Trophoblast cell (in vitro differentiated cells and primary cell): ENCODE measurements around the gene TGM6.

Experiments used
- DNase-seq, 2 donors: peaks; one replicate each; pipeline ENCODE4 v3.0.0-alpha.2; 2016
- H2AFZ ChIP-seq: 2 replicates; pipeline ENCODE4 v1.6.1; 2013; ENCODE audit warnings: low read length, moderate library complexity, mild to moderate bottlenecking; ENCODE audit not compliant: insufficient read depth, poor library complexity
- H2AK5ac ChIP-seq: 2 replicates; pipeline ENCODE4 v1.6.1; 2013; ENCODE audit warnings: mild to moderate bottlenecking, low read length
- H2BK120ac ChIP-seq: 2 replicates; pipeline ENCODE4 v1.6.1; 2013; ENCODE audit warnings: low read length, mild to moderate bottlenecking, moderate library complexity; ENCODE audit not compliant: insufficient read depth, poor library complexity
- H2BK12ac ChIP-seq: 2 replicates; pipeline ENCODE4 v1.6.1; 2013; ENCODE audit warnings: mild to moderate bottlenecking, low read length, moderate library complexity
- H2BK5ac ChIP-seq: 2 replicates; pipeline ENCODE4 v1.6.1; 2013; ENCODE audit warnings: low read length, low read depth, moderate library complexity, mild to moderate bottlenecking; ENCODE audit not compliant: poor library complexity
- H3K14ac ChIP-seq: 2 replicates; pipeline ENCODE4 v1.6.1; 2013; ENCODE audit warnings: mild to moderate bottlenecking, low read length
- H3K18ac ChIP-seq: 2 replicates; pipeline ENCODE4 v1.6.1; 2013; ENCODE audit warnings: mild to moderate bottlenecking, low read length
- H3K23ac ChIP-seq: 2 replicates; pipeline ENCODE4 v1.6.1; 2013; ENCODE audit warnings: low read length
- H3K27ac ChIP-seq: 2 replicates; pipeline ENCODE4 v1.5.1; 2013; ENCODE audit warnings: low read depth, mild to moderate bottlenecking, inconsistent platforms, low read length, moderate library complexity
- H3K27me3 ChIP-seq: 2 replicates; pipeline ENCODE4 v1.6.1; 2013; ENCODE audit warnings: inconsistent platforms, mild to moderate bottlenecking, low read length, moderate library complexity; ENCODE audit not compliant: insufficient read depth
- H3K36me3 ChIP-seq, 2 experiments: 1 replicate in 1 of 2; 2 replicates in 1 of 2; pipeline ENCODE4 v1.6.1; 2013; ENCODE audit warnings: low read length in 2 of 2, mild to moderate bottlenecking in 2 of 2, moderate library complexity in 1 of 2; ENCODE audit not compliant: insufficient read depth in 2 of 2, control insufficient read depth in 1 of 2
- H3K4ac ChIP-seq: 2 replicates; pipeline ENCODE4 v1.6.1; 2013; ENCODE audit warnings: low read depth, mild to moderate bottlenecking, low read length, moderate library complexity
- H3K4me1 ChIP-seq, 2 experiments: 1 replicate in 1 of 2; 2 replicates in 1 of 2; pipeline ENCODE4 v1.6.1; 2013; ENCODE audit warnings: low read length in 2 of 2, mild to moderate bottlenecking in 2 of 2, moderate library complexity in 1 of 2; ENCODE audit not compliant: insufficient read depth in 2 of 2, control insufficient read depth in 1 of 2
- H3K4me2 ChIP-seq: 2 replicates; pipeline ENCODE4 v1.6.1; 2013; ENCODE audit warnings: inconsistent platforms, mild to moderate bottlenecking, low read length, moderate library complexity
- H3K4me3 ChIP-seq: 2 replicates; pipeline ENCODE4 v1.5.1; 2013; ENCODE audit warnings: mild to moderate bottlenecking, low read depth, low read length, inconsistent platforms
- H3K79me1 ChIP-seq: one replicate; pipeline ENCODE4 v1.6.1; 2013; ENCODE audit warnings: low read length
- H3K79me2 ChIP-seq: 2 replicates; pipeline ENCODE4 v1.6.1; 2013; ENCODE audit warnings: low read length, mild to moderate bottlenecking; ENCODE audit not compliant: control insufficient read depth, insufficient read depth, poor library complexity
- H3K9ac ChIP-seq: 2 replicates; pipeline ENCODE4 v1.6.1; 2013; ENCODE audit warnings: mild to moderate bottlenecking, low read length
- H3K9me3 ChIP-seq: 2 replicates; pipeline ENCODE4 v1.6.1; 2013; ENCODE audit warnings: low read depth, mild to moderate bottlenecking, control low read depth, inconsistent platforms, low read length; ENCODE audit not compliant: insufficient read depth
- H4K12ac ChIP-seq: 2 replicates; pipeline ENCODE4 v1.6.1; 2013; ENCODE audit warnings: low read depth, mild to moderate bottlenecking, low read length, moderate library complexity
- H4K8ac ChIP-seq: 2 replicates; pipeline ENCODE4 v1.6.1; 2013; ENCODE audit warnings: low read depth, mild to moderate bottlenecking, low read length, moderate library complexity
- H4K91ac ChIP-seq: one replicate; pipeline ENCODE4 v1.6.1; 2013; ENCODE audit warnings: low read depth, mild to moderate bottlenecking, low read length, moderate library complexity
- WGBS: extraction: QIAGEN DNeasy Blood & Tissue Kit; methylation state at CpG from one replicate; pipeline ENCODE4 v1.1.7; 2013; ENCODE audit warnings: missing lambda C conversion rate; ENCODE audit not compliant: insufficient read length, insufficient coverage; ENCODE audit errors: extremely low coverage; 5-methylcytosine and 5-hydroxymethylcytosine counted together

The TGM6 gene

DNA sequence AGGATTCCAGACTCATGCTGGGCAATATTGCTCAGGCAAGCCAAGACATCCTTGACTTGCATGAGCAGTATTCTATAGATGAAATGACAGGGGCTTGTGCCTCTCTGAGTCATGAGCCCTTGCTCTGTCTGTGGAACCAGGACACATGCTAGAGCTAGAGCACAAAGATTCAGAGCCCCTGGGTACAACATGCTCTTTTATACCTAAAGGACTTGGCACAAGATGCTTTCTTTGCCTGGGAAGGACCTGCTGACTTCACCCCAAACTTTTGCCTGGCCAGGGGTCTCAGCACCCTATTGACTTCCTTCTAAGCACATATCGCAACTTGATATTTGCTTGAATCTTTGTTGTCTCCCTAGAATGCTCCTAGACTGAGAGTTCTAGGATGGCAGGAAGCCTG is 27.4 kb downstream of the TGM6 start:
- Histone ChIP-seq H2AK5ac (no peak overlapping the region), H4K91ac (no peak overlapping the region), H2BK5ac (no peak overlapping the region), H2BK120ac (no peak overlapping the region), H3K14ac (no peak overlapping the region), H3K36me3 (no peaks in the 10 kb centered on the region), H4K12ac (no peak overlapping the region), H3K23ac (no peak overlapping the region), H3K27ac (no peak overlapping the region), H3K18ac (no peak overlapping the region), H3K27me3 (no peaks in the 10 kb centered on the region), H3K4me2 (no peak overlapping the region), H3K4ac (no peak overlapping the region), H3K4me3 (no peak overlapping the region), H3K9ac (no peak overlapping the region), H3K4me1 (no peaks in the 10 kb centered on the region), H2AFZ (no peak overlapping the region), H3K9me3 (peaks cover 2% of the 10 kb centered on the region), H3K79me1 (no peaks in the 10 kb centered on the region), H3K79me2 (no peaks in the 10 kb centered on the region), H2BK12ac (no peak overlapping the region), H4K8ac (no peak overlapping the region)
- no CpG with 5 or more reads among the region's 1 CpG for WGBS
- DNase-seq: no peak

DNA sequence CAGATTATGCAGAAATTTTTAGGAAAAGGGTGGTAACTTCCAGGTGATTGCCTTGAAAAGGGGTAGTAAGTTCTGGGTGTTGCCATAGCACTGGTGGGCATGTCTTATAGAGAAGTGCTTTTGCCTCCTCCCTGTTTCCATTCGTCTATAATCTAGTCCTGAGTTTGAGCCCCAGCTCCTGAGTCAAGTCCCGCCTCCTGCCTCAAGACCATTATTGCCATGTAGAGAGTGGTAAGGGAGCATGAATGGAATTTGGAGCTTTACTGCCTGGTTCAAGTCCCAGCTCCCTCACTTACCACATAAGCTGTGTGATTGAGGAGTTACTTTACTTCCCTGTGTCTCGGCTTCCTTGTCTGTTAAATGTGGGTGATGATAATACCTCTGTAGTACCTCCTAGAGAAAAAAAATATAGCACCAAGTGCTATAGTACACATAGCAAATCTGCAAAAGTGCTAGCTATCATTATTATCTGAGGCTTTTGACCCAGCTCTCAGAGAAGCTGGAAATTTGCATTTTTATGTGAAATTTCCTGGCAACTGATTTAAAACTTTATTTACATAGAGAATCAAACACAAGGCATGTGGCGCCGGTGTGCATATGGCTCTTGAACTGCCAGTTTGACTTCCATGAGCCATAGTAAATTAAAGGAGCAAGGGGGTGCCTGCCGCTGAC is 36.0 kb downstream of the TGM6 start:
- H3K18ac ChIP-seq: no peak overlapping the region
- DNase-seq: no peak
- H3K4me1 ChIP-seq: no peaks in the 10 kb centered on the region
- H3K27me3 ChIP-seq: no peaks in the 10 kb centered on the region
- H3K23ac ChIP-seq: no peak overlapping the region
- no peaks in the 10 kb centered on the region for H3K36me3 ChIP-seq
- no peak overlapping the region for H4K91ac ChIP-seq
- H2BK12ac ChIP-seq: no peak overlapping the region
- no peak overlapping the region for H2AK5ac ChIP-seq
- H2BK120ac ChIP-seq: no peak overlapping the region
- H3K79me2 ChIP-seq: no peaks in the 10 kb centered on the region
- no peaks in the 10 kb centered on the region for H3K79me1 ChIP-seq
- H2AFZ ChIP-seq: no peak overlapping the region
- no peak overlapping the region for H3K4me3 ChIP-seq
- no peak overlapping the region for H4K8ac ChIP-seq
- H4K12ac ChIP-seq: no peak overlapping the region
- no peak overlapping the region for H2BK5ac ChIP-seq
- no CpG with 5 or more reads among the region's 6 CpGs for WGBS
- H3K14ac ChIP-seq: no peak overlapping the region
- H3K27ac ChIP-seq: no peak overlapping the region
- no peak overlapping the region for H3K9ac ChIP-seq
- H3K9me3 ChIP-seq: no peaks in the 10 kb centered on the region
- no peak overlapping the region for H3K4ac ChIP-seq
- no peak overlapping the region for H3K4me2 ChIP-seq

DNA sequence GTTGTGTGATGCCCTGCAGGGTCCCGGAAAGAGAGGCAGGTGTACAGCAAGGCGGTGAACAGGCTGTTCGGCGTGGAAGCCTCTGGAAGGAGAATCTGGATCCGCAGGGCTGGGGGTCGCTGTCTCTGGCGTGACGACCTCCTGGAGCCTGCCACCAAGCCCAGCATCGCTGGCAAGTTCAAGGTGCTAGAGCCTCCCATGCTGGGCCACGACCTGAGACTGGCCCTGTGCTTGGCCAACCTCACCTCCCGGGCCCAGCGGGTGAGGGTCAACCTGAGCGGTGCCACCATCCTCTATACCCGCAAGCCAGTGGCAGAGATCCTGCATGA is 36.5 kb downstream of the TGM6 start:
- no peak overlapping the region for H4K91ac ChIP-seq
- no peak overlapping the region for H3K4ac ChIP-seq
- H3K9me3 ChIP-seq: no peaks in the 10 kb centered on the region
- H3K9ac ChIP-seq: no peak overlapping the region
- H2AFZ ChIP-seq: no peak overlapping the region
- H3K18ac ChIP-seq: no peak overlapping the region
- DNase-seq: no peak
- no peak overlapping the region for H2BK120ac ChIP-seq
- H3K36me3 ChIP-seq: no peaks in the 10 kb centered on the region
- no peaks in the 10 kb centered on the region for H3K79me2 ChIP-seq
- WGBS: no CpG with 5 or more reads among the region's 14 CpGs
- H3K4me1 ChIP-seq: no peaks in the 10 kb centered on the region
- H3K27me3 ChIP-seq: no peaks in the 10 kb centered on the region
- H2AK5ac ChIP-seq: no peak overlapping the region
- H3K4me3 ChIP-seq: no peak overlapping the region
- no peak overlapping the region for H3K27ac ChIP-seq
- H2BK5ac ChIP-seq: no peak overlapping the region
- no peak overlapping the region for H3K4me2 ChIP-seq
- H3K23ac ChIP-seq: no peak overlapping the region
- H3K14ac ChIP-seq: no peak overlapping the region
- no peak overlapping the region for H2BK12ac ChIP-seq
- H4K8ac ChIP-seq: no peak overlapping the region
- no peaks in the 10 kb centered on the region for H3K79me1 ChIP-seq
- H4K12ac ChIP-seq: no peak overlapping the region

DNA sequence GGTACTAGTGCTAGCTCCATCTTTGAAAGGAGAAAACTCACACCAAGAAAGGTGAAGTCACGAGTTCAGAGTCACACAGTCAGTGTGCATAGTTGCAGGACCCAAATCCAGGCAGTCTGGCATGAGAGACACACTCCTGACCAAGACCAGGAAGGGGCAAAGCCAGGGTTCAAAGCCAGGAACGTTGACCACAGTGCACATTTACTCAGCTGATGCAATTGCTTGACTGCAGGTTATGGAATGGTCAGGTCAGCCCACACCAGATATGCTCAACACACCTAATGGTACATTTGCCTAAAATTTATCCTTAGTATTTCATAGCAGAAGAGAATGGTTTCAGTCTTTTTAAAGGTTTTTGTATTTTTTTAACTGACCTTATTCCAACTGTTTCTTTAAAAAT is 37.7 kb downstream of the TGM6 start:
- WGBS: no CpG with 5 or more reads among the region's 2 CpGs
- Histone ChIP-seq H3K9me3 (no peaks in the 10 kb centered on the region), H3K18ac (no peak overlapping the region), H3K79me1 (no peaks in the 10 kb centered on the region), H2BK12ac (no peak overlapping the region), H3K4me2 (no peak overlapping the region), H3K4me1 (no peaks in the 10 kb centered on the region), H2BK120ac (no peak overlapping the region), H4K91ac (no peak overlapping the region), H4K12ac (no peak overlapping the region), H2AFZ (no peak overlapping the region), H3K27ac (no peak overlapping the region), H2BK5ac (no peak overlapping the region), H3K36me3 (no peaks in the 10 kb centered on the region), H2AK5ac (no peak overlapping the region), H4K8ac (no peak overlapping the region), H3K27me3 (no peaks in the 10 kb centered on the region), H3K79me2 (no peaks in the 10 kb centered on the region), H3K14ac (no peak overlapping the region), H3K9ac (no peak overlapping the region), H3K4me3 (no peak overlapping the region), H3K23ac (no peak overlapping the region), H3K4ac (no peak overlapping the region)
- no peak for DNase-seq
